PFSK-1 (cell line): Measurements from ENCODE around the gene UNC13C.

Source experiments
- FOXP2 ChIP-seq: optimal IDR thresholded peaks from 2 replicates; pipeline ENCODE3; 2011; ENCODE audit warnings: borderline replicate concordance, control low read depth, inconsistent platforms; ENCODE audit not compliant: insufficient read depth; ENCODE audit errors: extremely low read length, extremely low read depth
- POLR2AphosphoS5 ChIP-seq: IDR thresholded peaks from 2 replicates; pipeline ENCODE4 v1.6.1; 2012; ENCODE audit warnings: low read depth, mild to moderate bottlenecking, control low read depth, low read length, moderate library complexity
- REST ChIP-seq, 2 experiments: IDR thresholded peaks; 2 replicates each; pipeline versions ENCODE4 v1.6.1 to v1.8.0; 2011 to 2012; ENCODE audit warnings: low read depth in 2 of 2, low read length in 2 of 2, control low read depth in 1 of 2, inconsistent platforms in 1 of 2, mild to moderate bottlenecking in 1 of 2, moderate library complexity in 1 of 2; ENCODE audit not compliant: insufficient read depth in 1 of 2
- SIN3A ChIP-seq: IDR thresholded peaks from 2 replicates; pipeline ENCODE4 v1.6.1; 2012; ENCODE audit warnings: mild to moderate bottlenecking, low read length, moderate library complexity, borderline replicate concordance; ENCODE audit not compliant: insufficient read depth
- TAF1 ChIP-seq: IDR thresholded peaks from 2 replicates; pipeline ENCODE4 v1.6.1; 2012; ENCODE audit warnings: low read length, control low read depth, borderline replicate concordance; ENCODE audit not compliant: insufficient read depth

UNC13C gene

GRCh38 chr15:54322341-54322740 is 344.1 kb downstream of the UNC13C start:
- TF ChIP-seq REST (IDR thresholded peaks at IDR 0.05; ENCODE audit: insufficient read depth in 1 of 2, low read depth in 2 of 2, low read length in 2 of 2) (no peak), POLR2AphosphoS5 (no peak), SIN3A (no peak), FOXP2 (no peak), TAF1 (no peak)

- TF ChIP-seq POLR2AphosphoS5 (no peak), TAF1 (no peak), REST (IDR thresholded peaks at IDR 0.05; ENCODE audit: insufficient read depth in 1 of 2, low read depth in 2 of 2, low read length in 2 of 2) (no peak), SIN3A (no peak), FOXP2 (no peak)
These were observed 367.1 kb downstream of the UNC13C start for GRCh38 chr15:54345301-54345700.

- no peak for TF ChIP-seq FOXP2
- no peak for TF ChIP-seq TAF1
- no peak for TF ChIP-seq SIN3A
- TF ChIP-seq POLR2AphosphoS5 = no peak
- TF ChIP-seq REST (IDR thresholded peaks at IDR 0.05; ENCODE audit: insufficient read depth in 1 of 2, low read depth in 2 of 2, low read length in 2 of 2) = no peak
These were observed 367.6 kb downstream of the UNC13C start for GRCh38 chr15:54345827-54346226.

GRCh38 chr15:54347082-54347827 is 369.0 kb downstream of the UNC13C start:
- TF ChIP-seq FOXP2 = no peak
- TF ChIP-seq POLR2AphosphoS5 = no peak
- no peak for TF ChIP-seq SIN3A
- no peak for TF ChIP-seq REST (IDR thresholded peaks at IDR 0.05; ENCODE audit: insufficient read depth in 1 of 2, low read depth in 2 of 2, low read length in 2 of 2)
- no peak for TF ChIP-seq TAF1
